ENCODE data around the gene PCSK6. TPM values are rescaled to one million over a fixed set of nuclear protein-coding genes. Genes with fewer than 3 reads are reported as not detected.

Gene PCSK6
- total RNA-seq, 1 experiment from 2014 or later = 2.9 TPM

DNA sequence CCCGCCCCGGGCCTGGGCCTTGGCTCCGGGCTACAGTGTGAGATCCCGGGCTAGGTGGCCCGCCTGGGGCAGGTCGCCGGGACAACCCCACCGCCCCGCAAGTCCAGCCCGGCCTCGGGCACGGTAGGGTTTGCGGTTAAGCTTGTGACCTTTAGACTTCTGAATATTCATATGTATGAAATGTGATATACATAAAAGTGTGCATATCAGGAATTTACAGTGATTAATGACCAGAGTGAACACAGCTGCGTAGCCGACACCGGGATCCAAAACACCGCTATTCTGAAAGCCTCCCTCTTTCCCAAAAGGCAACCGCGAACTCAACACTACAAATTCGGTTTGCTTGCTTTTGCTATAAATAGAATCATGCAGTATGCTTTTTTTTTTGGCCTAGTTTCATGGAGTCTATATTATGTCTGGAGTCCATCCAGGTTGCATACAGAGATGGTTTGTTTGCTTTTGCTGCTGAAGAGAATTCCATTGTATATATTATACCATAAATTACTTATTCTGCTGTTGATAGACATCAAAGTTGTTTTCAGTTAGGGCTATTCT lies 193.8 kb downstream of the PCSK6 start (continued):
- TF ChIP-seq MYBL2 (CRISPR knock-in tag; IDR thresholded peaks at IDR 0.05) = no peak

DNA sequence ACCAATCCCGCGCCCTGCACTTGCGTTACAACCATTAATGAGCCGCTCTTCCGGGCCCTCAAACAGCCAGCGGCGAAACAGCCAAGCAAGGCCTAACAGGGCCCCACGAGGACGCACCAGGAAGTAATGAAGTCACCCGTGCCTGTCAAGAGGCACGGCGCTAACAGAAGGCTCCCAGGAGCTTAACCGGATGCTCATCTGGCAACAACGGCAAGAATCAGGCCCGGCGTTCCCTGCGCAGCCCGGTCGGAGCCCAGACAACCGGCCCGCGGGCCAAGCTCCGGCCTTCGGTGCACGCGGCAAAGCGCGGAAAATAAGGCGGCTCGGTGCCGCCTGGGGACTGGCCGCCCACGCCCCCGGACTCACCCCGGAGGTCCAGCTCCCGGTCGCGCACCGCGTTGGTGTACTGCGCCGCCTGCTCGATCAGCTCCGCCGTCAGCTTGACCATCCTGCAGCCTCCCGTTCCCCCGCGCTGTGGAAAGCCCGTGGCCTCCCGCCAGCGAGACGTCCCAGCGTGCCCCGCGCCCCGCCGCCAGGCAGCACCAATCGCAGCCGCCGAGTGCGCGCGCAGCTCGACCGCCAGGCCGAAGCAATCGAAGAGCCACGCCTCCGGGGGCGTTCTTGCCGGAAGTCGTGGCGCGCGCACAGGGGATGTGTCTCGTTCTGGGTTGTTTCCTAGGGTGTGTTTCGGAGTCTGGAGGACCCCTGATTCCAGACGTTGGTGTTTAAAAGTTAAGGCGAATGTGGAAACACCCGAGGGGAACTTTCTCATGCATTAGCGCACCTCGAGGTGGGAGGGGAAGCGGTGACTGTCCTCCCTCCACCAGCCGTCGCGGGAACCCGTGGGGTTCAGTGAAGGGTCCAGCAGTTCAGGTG lies 194.5 kb downstream of the PCSK6 start, which contains the start of gene SNRPA1:
TSS of gene SNRPA1 (minus strand) at position 518 of the 876 bp plus-strand sequence. CDS start at position 448, 70 bp downstream.
- Mint-ChIP-seq H3K4me1 (peaks cover 17% of the 10 kb centered on the region), H3K36me3 (peaks cover 15% of the 10 kb centered on the region), H3K27ac (peak within 1 kb of the TSS; percentile 74), H3K9me3 (no peaks in the 10 kb centered on the region), H3K4me3 (peak within 1 kb of the TSS; percentile 96), H3K27me3 (ENCODE audit: low read depth) (no peaks in the 10 kb centered on the region; the same call in 1 of the 2 replicates)
- DNase-seq (ENCODE audit: low spot score) = peak; percentile 95
- ChIA-PET POLR2A (interaction anchor here (0.9 to 1.2 kb wide), 4 partner anchors 26 to 360 kb away, joined by 3 read pairs; no protein-coding TSS in a partner anchor), CTCF (interaction anchor here (0.6 to 2.0 kb wide), 4 partner anchors 25 to 360 kb away, joined by 3 to 9 read pairs (median 4); partner anchors contain the start of gene CHSY1)
- ATAC-seq = peak; percentile 87
- no peak for TF ChIP-seq GRHL2 (CRISPR knock-in tag; IDR thresholded peaks at IDR 0.05; ENCODE audit: insufficient replicate concordance, severe bottlenecking)
- TF ChIP-seq, protein P1, sequence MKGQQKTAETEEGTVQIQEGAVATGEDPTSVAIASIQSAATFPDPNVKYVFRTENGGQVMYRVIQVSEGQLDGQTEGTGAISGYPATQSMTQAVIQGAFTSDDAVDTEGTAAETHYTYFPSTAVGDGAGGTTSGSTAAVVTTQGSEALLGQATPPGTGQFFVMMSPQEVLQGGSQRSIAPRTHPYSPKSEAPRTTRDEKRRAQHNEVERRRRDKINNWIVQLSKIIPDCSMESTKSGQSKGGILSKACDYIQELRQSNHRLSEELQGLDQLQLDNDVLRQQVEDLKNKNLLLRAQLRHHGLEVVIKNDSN (CRISPR knock-in tag; IDR thresholded peaks at IDR 0.05) = peak; percentile 62; the same call in 1 of the 2 replicates
- no peak for TF ChIP-seq JUN (CRISPR knock-in tag; IDR thresholded peaks at IDR 0.05)
- TF ChIP-seq FOXK1 (CRISPR knock-in tag; IDR thresholded peaks at IDR 0.05) = peak; percentile 98
- TF ChIP-seq SOX15 (CRISPR knock-in tag; IDR thresholded peaks at IDR 0.05) = no peak
- no peak for TF ChIP-seq NR1H2 (CRISPR knock-in tag; IDR thresholded peaks at IDR 0.05)
- TF ChIP-seq, protein P2, sequence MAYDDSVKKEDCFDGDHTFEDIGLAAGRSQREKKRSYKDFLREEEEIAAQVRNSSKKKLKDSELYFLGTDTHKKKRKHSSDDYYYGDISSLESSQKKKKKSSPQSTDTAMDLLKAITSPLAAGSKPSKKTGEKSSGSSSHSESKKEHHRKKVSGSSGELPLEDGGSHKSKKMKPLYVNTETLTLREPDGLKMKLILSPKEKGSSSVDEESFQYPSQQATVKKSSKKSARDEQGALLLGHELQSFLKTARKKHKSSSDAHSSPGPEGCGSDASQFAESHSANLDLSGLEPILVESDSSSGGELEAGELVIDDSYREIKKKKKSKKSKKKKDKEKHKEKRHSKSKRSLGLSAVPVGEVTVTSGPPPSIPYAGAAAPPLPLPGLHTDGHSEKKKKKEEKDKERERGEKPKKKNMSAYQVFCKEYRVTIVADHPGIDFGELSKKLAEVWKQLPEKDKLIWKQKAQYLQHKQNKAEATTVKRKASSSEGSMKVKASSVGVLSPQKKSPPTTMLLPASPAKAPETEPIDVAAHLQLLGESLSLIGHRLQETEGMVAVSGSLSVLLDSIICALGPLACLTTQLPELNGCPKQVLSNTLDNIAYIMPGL (CRISPR knock-in tag; IDR thresholded peaks at IDR 0.05) = peak; percentile 93
- TF ChIP-seq CBFB (CRISPR knock-in tag; IDR thresholded peaks at IDR 0.05; ENCODE audit: low read depth) = peak; percentile 92; the same call in 1 of the 2 replicates
- TF ChIP-seq MYBL2 (CRISPR knock-in tag; IDR thresholded peaks at IDR 0.05) = peak; percentile 92
- TF ChIP-seq ZNF232 (CRISPR knock-in tag; IDR thresholded peaks at IDR 0.05) = peak; percentile 72; the same call in 1 of the 2 replicates
- TF ChIP-seq HMGA2 (CRISPR knock-in tag; IDR thresholded peaks at IDR 0.05) = no peak
- TF ChIP-seq MXD4 (CRISPR knock-in tag; IDR thresholded peaks at IDR 0.05; ENCODE audit: borderline replicate concordance) = no peak
- no peak for TF ChIP-seq STAT6 (CRISPR knock-in tag; conservative IDR thresholded peaks at IDR 0.05; ENCODE audit: low read depth)
- no peak for TF ChIP-seq ELF4 (CRISPR knock-in tag; IDR thresholded peaks at IDR 0.05; ENCODE audit: low read depth)
- no peak for TF ChIP-seq EMX1 (CRISPR knock-in tag; IDR thresholded peaks at IDR 0.05)
- TF ChIP-seq NFE2L1 (CRISPR knock-in tag; IDR thresholded peaks at IDR 0.05) = peak; percentile 85; the same call in 1 of the 2 replicates
- no peak for TF ChIP-seq OVOL2 (CRISPR knock-in tag; IDR thresholded peaks at IDR 0.05; ENCODE audit: borderline replicate concordance)
- TF ChIP-seq, protein P3, sequence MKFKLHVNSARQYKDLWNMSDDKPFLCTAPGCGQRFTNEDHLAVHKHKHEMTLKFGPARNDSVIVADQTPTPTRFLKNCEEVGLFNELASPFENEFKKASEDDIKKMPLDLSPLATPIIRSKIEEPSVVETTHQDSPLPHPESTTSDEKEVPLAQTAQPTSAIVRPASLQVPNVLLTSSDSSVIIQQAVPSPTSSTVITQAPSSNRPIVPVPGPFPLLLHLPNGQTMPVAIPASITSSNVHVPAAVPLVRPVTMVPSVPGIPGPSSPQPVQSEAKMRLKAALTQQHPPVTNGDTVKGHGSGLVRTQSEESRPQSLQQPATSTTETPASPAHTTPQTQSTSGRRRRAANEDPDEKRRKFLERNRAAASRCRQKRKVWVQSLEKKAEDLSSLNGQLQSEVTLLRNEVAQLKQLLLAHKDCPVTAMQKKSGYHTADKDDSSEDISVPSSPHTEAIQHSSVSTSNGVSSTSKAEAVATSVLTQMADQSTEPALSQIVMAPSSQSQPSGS (CRISPR knock-in tag; IDR thresholded peaks at IDR 0.05; ENCODE audit: borderline replicate concordance, low read depth) = no peak
- TF ChIP-seq RORB (CRISPR knock-in tag; IDR thresholded peaks at IDR 0.05) = no peak
- TF ChIP-seq, protein P4, sequence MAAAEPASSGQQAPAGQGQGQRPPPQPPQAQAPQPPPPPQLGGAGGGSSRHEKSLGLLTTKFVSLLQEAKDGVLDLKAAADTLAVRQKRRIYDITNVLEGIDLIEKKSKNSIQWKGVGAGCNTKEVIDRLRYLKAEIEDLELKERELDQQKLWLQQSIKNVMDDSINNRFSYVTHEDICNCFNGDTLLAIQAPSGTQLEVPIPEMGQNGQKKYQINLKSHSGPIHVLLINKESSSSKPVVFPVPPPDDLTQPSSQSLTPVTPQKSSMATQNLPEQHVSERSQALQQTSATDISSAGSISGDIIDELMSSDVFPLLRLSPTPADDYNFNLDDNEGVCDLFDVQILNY (CRISPR knock-in tag; IDR thresholded peaks at IDR 0.05) = peak; percentile 98
- TF ChIP-seq, protein P5, sequence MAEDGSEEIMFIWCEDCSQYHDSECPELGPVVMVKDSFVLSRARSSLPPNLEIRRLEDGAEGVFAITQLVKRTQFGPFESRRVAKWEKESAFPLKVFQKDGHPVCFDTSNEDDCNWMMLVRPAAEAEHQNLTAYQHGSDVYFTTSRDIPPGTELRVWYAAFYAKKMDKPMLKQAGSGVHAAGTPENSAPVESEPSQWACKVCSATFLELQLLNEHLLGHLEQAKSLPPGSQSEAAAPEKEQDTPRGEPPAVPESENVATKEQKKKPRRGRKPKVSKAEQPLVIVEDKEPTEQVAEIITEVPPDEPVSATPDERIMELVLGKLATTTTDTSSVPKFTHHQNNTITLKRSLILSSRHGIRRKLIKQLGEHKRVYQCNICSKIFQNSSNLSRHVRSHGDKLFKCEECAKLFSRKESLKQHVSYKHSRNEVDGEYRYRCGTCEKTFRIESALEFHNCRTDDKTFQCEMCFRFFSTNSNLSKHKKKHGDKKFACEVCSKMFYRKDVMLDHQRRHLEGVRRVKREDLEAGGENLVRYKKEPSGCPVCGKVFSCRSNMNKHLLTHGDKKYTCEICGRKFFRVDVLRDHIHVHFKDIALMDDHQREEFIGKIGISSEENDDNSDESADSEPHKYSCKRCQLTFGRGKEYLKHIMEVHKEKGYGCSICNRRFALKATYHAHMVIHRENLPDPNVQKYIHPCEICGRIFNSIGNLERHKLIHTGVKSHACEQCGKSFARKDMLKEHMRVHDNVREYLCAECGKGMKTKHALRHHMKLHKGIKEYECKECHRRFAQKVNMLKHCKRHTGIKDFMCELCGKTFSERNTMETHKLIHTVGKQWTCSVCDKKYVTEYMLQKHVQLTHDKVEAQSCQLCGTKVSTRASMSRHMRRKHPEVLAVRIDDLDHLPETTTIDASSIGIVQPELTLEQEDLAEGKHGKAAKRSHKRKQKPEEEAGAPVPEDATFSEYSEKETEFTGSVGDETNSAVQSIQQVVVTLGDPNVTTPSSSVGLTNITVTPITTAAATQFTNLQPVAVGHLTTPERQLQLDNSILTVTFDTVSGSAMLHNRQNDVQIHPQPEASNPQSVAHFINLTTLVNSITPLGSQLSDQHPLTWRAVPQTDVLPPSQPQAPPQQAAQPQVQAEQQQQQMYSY (CRISPR knock-in tag; IDR thresholded peaks at IDR 0.05) = peak; percentile 55; the same call in 1 of the 2 replicates
- no peak for TF ChIP-seq ZNF416 (CRISPR knock-in tag; IDR thresholded peaks at IDR 0.05)
- TF ChIP-seq ZNF138 (CRISPR knock-in tag; conservative IDR thresholded peaks at IDR 0.05) = no peak
